Adipocyte (in vitro differentiated cells): ENCODE results near the gene NR6A1.
A peak's percentile ranks its signal among the peaks of the same experiment; 100 is the strongest.

Experiments
- DNase-seq: peaks from one replicate; pipeline ENCODE4 v3.0.0-alpha.2; 2015; ENCODE audit warnings: low read depth
- H3K27me3 ChIP-seq: replicated peaks from 2 replicates; pipeline ENCODE4 v1.7.0; 2013; ENCODE audit warnings: mild to moderate bottlenecking, low read length, moderate library complexity; ENCODE audit not compliant: control insufficient read depth, insufficient read depth
- H3K36me3 ChIP-seq: 2 replicates; pipeline ENCODE4 v1.7.0; 2013; ENCODE audit warnings: low read length, mild to moderate bottlenecking, moderate library complexity; ENCODE audit not compliant: control insufficient read depth, insufficient read depth, severe bottlenecking
- H3K4me1 ChIP-seq: 2 replicates; pipeline ENCODE4 v1.7.0; 2013; ENCODE audit warnings: mild to moderate bottlenecking, low read length, moderate library complexity; ENCODE audit not compliant: control insufficient read depth, insufficient read depth
- H3K4me3 ChIP-seq: 2 replicates; pipeline ENCODE4 v1.7.0; 2013; ENCODE audit warnings: mild to moderate bottlenecking, low read length, moderate library complexity
- H3K9ac ChIP-seq: 2 replicates; pipeline ENCODE4 v1.7.0; 2013; ENCODE audit warnings: mild to moderate bottlenecking, low read length, moderate library complexity
- H3K9me3 ChIP-seq: 2 replicates; pipeline ENCODE4 v1.7.0; 2013; ENCODE audit warnings: mild to moderate bottlenecking, low read length, moderate library complexity; ENCODE audit not compliant: control insufficient read depth

NR6A1 gene

DNA sequence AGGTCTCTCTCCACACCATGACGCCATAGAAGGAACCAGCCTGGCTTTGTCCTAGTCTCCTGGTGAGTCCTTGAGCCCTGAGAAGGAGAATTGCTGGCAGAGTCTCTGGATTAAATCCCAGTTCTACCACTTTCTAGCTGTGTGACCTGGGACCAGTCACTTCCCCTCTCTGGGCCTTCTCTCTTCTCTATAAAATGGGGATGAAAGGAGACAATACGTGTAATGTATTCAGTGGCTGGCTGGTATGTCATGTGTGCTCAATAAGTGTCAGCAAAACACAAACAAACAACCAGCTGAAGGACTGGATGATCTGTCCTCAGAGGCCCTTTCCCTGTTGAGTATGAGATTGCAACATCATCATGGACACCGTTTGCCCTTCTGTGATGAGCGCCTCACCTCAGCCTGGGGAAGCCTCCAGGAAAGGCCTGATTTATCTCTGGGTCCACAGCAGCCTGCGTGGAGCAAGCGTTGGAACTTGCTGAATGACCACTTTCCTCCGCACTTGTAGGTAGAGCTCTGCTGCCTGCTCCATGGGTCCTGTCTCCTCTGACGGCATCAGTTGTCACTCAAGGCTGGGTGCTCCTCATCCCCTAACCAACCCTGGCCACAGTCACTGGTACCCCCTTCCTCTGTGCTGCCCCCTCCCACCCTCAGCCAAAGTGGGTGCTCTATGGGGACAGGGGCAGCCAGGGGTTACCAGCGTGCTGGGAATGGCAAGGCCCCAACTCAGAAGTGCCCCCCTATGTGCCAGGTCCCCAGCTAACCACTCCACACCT, 260.3 kb downstream of the NR6A1 start:
- no peaks in the 10 kb centered on the region for H3K36me3 ChIP-seq
- peaks cover 30% of the 10 kb centered on the region for H3K27me3 ChIP-seq
- H3K9ac ChIP-seq, result no peak overlapping the region
- no peaks in the 10 kb centered on the region for H3K9me3 ChIP-seq
- H3K4me1 ChIP-seq, result no peaks in the 10 kb centered on the region
- H3K4me3 ChIP-seq, result no peak overlapping the region
- peak; percentile 17 for DNase-seq

DNA sequence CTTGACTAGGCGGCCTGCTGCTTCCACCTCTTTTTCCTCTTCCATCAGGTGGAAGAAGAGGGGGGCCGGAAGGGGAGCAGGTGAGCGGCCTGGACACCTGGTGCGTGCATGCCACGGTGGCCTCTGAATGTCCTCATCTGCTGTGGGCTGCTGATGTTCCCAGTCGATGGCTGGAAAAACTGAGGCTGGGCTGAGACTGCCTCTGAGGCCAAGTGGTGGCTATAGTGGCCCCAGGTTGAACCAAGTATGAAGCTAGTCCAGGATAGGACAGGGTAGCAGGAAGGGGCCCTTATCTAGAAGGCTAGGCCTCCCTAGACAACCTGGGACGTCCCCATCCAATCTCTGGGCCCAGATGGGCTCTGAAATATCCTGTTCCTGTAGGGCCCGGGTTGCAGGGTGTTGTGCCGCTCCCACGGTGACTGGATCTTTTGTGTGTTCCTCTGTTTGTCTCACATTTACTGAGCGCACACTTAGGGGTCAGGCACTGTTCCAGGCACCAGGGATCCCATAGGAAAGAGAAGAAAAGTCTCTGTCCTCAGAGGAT, 263.2 kb downstream of the NR6A1 start:
- H3K27me3 ChIP-seq, result peaks cover 36% of the 10 kb centered on the region
- no peak overlapping the region for H3K9ac ChIP-seq
- no peak overlapping the region for H3K4me3 ChIP-seq
- H3K4me1 ChIP-seq, result peaks cover 4% of the 10 kb centered on the region
- no peak for DNase-seq
- no peaks in the 10 kb centered on the region for H3K9me3 ChIP-seq
- no peaks in the 10 kb centered on the region for H3K36me3 ChIP-seq

DNA sequence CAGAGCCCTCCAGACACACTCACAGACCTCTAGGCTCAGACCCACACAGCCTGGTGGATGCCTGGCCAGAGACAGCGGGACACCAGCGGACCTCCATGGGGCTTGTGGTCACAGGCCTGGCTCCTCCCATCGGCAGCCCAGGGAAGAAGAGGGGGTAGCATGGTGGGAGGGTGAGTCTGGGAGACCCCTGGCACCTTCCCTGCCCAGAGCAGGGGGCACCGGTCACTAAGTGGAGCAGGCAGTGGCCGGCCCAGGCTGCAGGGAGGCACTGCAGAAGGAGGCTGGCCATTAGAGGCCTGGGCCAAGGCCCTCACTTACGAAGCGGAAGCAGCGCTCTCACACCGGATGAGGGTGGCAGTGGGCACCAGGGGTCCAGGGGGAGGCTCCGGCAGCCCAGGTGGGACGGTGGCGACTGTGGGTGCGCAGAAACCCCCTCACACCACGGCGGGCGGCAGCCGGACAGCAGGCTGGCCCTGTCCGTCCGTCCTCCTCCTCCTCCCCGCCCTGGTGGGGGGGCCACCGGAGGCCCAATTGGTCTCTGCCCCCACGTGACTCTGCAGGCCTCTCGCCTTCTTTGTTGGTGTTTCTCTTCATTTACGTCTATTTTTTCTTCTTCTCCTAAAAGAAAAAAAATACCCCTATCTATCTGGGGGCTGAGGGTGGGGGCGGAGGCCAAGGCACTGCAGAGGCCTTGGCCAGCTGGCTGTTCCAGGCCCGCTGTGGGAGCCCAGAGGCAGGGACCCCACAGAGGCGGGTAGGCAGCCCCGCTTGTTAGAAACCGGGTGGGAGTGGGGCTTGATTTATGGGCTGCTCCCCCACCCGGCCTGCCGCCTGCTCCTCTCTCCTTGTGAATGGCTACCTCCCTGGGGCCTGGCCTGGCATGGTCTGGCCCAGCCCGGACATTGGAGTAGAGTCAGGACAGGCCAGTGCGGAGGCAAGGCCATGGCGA, 263.9 kb downstream of the NR6A1 start, which contains the start of gene NR5A1:
NR5A1 (minus strand) TSS at position 469 of the 949 bp plus-strand sequence. CDS start 4,004 bp downstream, outside the sequence.
- Histone ChIP-seq H3K9ac (no peak within 1 kb of the TSS), H3K4me1 (peaks cover 4% of the 10 kb centered on the region), H3K4me3 (no peak within 1 kb of the TSS), H3K27me3 (peaks cover 34% of the 10 kb centered on the region), H3K36me3 (no peaks in the 10 kb centered on the region), H3K9me3 (no peaks in the 10 kb centered on the region)
- DNase-seq, result no peak

DNA sequence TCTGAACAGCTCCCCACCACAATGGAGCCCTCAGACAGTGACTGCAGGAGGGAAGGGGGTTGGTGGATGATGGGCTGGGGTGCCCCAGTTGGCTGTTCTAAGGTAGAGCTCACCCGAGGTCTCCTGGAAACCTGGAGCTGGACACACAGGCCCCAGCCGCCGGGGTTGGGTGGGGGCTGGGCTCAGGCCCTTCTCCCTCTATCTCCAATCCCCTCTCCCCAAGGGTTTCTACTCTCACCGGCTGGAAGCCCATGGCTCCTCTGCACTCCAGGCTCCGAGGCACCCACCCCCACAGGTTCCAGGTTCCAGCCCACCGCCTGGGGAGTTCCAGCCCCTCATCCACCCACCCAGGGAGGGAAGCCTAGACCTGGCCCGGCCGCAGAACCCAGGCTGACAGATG, 264.7 kb downstream of the NR6A1 start:
- H3K36me3 ChIP-seq, result no peaks in the 10 kb centered on the region
- peaks cover 4% of the 10 kb centered on the region for H3K4me1 ChIP-seq
- DNase-seq, result no peak
- H3K27me3 ChIP-seq, result peaks cover 34% of the 10 kb centered on the region
- no peak overlapping the region for H3K4me3 ChIP-seq
- H3K9ac ChIP-seq, result no peak overlapping the region
- H3K9me3 ChIP-seq, result no peaks in the 10 kb centered on the region

DNA sequence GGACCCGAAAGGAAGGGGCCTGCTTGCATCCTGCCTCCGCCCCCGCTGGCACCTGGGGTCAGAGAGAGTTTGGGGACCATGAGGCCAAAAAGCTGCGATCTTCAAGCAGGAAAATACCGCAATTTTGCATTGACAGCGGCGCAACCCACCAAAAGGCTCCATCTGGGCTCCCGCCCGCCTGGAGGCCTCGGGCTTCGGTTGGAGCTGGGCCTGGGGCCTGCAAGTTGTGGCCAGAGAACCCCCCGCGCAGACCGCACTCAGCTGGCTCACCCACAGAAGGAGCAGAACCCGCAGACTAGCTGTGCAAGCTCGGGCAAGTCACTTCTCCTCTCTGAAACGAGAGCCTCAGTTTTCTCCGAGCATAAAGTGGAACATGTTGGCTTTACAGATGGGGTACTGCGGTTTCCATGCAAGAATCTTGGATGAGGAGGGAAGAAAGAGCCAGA, 265.2 kb downstream of the NR6A1 start:
- no peaks in the 10 kb centered on the region for H3K36me3 ChIP-seq
- no peak for DNase-seq
- no peak overlapping the region for H3K9ac ChIP-seq

DNA sequence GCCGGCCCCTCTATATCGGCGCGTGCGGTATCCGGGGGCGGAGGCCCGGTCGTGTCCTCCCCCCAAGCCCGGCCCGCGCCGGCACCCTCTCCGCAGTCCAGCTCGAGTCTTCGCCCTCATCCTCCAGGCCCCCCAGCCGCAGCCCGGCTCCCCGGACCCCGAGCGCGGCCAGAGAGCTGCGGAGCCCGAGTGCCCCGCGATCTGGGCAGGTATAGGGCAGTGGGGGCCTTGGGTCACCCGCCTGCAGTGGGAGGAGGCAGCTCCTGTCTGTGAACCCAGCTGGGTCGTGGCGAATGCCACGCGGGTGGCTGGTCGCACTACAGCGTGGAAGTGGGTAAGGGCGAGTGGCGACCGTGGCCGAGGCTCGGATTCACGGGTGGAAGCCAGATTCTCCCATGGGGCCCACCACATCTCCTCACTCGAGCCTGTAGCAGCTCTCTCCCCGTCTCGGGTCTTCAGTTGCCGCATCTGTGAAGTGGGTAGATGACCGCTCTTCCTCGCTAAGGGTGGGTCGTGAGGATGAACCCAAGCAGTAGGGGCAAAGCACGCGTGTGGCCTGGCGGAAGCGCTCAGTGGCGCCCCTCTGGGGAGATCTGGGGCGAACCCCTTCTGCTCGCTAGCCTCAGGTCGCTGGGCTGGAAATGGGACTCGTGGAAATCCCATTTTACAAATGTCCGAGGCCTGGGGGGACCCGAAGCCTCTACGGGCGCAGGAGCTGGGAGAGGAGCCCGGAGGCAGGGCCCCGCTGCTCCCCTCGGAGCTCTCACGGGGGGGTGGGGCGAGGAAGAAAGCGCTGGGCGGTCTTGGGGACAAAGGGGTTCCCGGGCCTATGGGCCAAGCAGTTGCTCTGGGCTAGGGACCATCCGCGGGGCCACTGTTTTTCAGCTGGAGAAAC, 265.9 kb downstream of the NR6A1 start:
- no peak for DNase-seq
- no peaks in the 10 kb centered on the region for H3K9me3 ChIP-seq
- peaks cover 4% of the 10 kb centered on the region for H3K4me1 ChIP-seq
- peaks cover 42% of the 10 kb centered on the region for H3K27me3 ChIP-seq
- no peak overlapping the region for H3K9ac ChIP-seq
- no peak overlapping the region for H3K4me3 ChIP-seq
- no peaks in the 10 kb centered on the region for H3K36me3 ChIP-seq

More for the DNA sequence above, 265.2 kb downstream of the NR6A1 start:
- Histone ChIP-seq H3K4me1 (peaks cover 4% of the 10 kb centered on the region), H3K4me3 (no peak overlapping the region), H3K27me3 (peaks cover 38% of the 10 kb centered on the region), H3K9me3 (no peaks in the 10 kb centered on the region)

DNA sequence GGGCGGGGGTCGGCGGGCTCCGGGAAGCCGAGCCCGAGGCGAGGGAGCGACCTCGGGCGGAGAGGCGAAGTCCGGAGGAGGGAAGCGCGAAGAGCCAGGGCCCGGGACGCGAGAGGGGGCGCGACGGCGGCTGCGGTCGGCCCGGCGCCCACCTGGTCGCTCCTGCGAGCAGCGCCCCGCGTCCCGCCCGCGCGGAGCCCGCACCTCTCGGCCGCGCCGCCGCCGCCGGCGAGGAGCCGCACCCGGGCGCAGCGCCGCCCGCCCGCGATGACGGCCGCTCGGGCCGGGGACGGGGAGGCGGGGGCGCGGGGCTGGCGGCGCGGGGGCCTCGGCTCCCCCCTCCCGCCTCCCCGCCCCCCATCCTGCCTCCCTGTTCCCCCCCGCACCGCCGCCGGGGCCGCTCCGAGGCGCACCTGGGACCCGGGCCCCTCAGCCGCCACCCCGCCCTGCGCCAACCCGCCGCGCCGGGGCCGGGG, 266.5 kb downstream of the NR6A1 start:
- H3K27me3 ChIP-seq, result peaks cover 45% of the 10 kb centered on the region
- no peak overlapping the region for H3K4me3 ChIP-seq
- H3K4me1 ChIP-seq, result peaks cover 4% of the 10 kb centered on the region
- H3K9ac ChIP-seq, result no peak overlapping the region
- H3K36me3 ChIP-seq, result no peaks in the 10 kb centered on the region
- DNase-seq, result peak; percentile 10
- H3K9me3 ChIP-seq, result no peaks in the 10 kb centered on the region

DNA sequence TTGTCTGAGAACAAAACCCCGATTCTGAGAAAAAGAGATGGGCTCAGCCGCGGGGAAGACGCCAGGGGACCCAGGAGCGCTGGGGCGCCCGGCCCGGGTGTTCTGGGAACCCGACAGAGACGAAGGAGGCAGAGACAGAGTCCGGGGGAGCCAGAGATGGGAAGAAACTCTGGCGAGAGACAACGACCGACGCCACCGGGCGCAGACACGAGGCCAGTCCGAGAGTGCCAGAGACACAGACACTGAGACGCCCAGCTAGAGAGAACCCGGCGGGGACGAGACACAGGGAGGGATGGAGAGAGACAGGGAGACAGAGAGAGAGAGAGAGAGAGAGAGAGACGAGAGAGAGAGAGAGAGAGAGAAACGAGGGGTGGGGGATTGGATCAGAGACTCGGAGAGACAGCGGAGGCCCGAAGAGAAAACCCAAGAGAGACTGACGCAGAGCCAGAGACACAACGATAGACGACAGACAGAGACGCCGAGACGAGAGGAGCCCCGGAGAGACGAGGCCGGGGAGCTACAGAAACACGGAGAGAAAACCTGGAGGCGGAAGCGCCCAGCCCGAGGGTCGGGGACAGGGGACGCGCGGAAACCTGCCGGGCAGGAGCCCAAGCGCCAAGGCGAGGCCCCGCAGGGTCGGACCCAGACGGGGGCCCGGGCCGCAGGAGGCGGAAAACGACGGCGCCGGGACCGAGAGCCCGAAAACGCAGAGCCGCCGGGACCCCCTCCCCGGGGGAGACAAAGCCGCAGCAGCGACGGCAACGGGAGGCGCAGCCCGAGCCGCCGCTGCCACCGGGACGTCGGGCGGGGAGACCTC, 267.2 kb downstream of the NR6A1 start:
- no peak overlapping the region for H3K4me3 ChIP-seq
- H3K9me3 ChIP-seq, result no peaks in the 10 kb centered on the region
- peaks cover 4% of the 10 kb centered on the region for H3K4me1 ChIP-seq
- no peak overlapping the region for H3K9ac ChIP-seq
- no peak for DNase-seq
- H3K27me3 ChIP-seq, result peaks cover 51% of the 10 kb centered on the region
- H3K36me3 ChIP-seq, result no peaks in the 10 kb centered on the region

DNA sequence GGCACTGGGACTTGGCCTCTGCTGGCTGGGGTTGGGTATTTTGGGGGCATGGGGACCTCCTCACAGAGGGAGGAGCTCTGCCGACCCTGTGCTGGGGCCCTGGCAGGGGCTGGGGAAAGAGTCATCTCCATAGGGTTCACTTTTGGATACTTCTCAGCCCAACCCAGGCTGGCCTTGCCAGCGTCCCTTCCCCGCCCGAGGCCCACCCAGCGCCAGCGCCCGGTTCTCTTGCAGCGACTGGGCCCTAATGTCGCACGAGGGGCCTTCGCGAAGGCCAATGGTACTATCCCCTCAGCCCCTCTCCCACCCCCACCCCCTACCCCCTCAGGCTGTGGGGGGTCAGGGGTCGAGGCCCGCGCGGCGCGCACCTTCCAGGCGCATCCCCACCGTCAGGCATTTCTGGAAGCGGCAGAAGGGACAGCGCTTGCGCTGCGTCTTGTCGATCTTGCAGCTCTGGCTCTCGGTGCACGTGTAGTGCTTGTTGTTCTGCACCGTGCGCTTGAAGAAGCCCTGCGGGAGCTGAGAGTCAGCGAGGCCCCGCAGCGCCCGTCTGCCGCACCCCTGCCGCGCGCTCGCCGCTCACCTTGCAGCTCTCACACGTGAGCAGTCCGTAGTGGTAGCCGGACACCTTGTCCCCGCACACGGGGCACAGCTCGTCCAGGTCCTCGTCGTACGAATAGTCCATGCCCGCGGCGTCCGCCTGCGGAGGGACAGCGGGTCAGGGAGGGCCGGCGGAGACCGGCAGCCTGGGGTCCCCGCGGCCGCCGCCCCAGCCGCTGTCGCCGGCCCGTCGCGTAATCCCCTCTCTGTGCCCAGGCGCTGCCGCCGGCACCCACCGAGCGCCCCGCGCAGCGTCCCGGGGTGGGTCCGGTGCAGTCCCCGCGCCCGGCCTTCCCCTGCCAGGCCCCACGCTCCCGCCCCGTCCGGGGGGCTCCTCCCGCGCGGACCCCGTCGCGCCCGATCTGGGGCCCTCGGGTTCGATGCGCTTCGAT, 268.1 kb downstream of the NR6A1 start:
- H3K36me3 ChIP-seq, result no peaks in the 10 kb centered on the region
- H3K9me3 ChIP-seq, result no peaks in the 10 kb centered on the region
- H3K27me3 ChIP-seq, result peaks cover 61% of the 10 kb centered on the region
- no peak overlapping the region for H3K9ac ChIP-seq
- no peak for DNase-seq
- H3K4me1 ChIP-seq, result peaks cover 4% of the 10 kb centered on the region
- no peak overlapping the region for H3K4me3 ChIP-seq
